Measurements from ENCODE around the gene RAB20.

The RAB20 gene

DNA sequence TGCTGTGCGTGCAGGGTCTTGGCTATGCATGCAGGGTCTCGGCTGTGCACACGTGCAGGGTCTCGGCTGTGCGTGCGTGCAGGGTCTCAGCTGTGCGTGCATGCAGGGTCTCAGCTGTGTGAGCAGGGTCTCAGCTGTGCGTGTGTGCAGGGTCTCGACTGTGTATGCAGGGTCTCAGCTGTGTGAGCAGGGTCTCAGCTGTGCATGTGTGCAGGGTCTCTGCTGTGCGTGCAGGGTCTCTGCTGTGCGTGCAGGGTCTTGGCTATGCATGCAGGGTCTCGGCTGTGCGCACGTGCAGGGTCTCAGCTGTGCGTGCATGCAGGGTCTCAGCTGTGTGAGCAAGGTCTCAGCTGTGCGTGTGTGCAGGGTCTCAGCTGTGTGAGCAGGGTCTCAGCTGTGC is 42.5 kb downstream of the RAB20 start:
- TF ChIP-seq, protein P1, sequence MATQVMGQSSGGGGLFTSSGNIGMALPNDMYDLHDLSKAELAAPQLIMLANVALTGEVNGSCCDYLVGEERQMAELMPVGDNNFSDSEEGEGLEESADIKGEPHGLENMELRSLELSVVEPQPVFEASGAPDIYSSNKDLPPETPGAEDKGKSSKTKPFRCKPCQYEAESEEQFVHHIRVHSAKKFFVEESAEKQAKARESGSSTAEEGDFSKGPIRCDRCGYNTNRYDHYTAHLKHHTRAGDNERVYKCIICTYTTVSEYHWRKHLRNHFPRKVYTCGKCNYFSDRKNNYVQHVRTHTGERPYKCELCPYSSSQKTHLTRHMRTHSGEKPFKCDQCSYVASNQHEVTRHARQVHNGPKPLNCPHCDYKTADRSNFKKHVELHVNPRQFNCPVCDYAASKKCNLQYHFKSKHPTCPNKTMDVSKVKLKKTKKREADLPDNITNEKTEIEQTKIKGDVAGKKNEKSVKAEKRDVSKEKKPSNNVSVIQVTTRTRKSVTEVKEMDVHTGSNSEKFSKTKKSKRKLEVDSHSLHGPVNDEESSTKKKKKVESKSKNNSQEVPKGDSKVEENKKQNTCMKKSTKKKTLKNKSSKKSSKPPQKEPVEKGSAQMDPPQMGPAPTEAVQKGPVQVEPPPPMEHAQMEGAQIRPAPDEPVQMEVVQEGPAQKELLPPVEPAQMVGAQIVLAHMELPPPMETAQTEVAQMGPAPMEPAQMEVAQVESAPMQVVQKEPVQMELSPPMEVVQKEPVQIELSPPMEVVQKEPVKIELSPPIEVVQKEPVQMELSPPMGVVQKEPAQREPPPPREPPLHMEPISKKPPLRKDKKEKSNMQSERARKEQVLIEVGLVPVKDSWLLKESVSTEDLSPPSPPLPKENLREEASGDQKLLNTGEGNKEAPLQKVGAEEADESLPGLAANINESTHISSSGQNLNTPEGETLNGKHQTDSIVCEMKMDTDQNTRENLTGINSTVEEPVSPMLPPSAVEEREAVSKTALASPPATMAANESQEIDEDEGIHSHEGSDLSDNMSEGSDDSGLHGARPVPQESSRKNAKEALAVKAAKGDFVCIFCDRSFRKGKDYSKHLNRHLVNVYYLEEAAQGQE (IDR thresholded peaks at IDR 0.05; ENCODE audit: insufficient replicate concordance, low read depth) = no peak
- TF ChIP-seq, protein P2, sequence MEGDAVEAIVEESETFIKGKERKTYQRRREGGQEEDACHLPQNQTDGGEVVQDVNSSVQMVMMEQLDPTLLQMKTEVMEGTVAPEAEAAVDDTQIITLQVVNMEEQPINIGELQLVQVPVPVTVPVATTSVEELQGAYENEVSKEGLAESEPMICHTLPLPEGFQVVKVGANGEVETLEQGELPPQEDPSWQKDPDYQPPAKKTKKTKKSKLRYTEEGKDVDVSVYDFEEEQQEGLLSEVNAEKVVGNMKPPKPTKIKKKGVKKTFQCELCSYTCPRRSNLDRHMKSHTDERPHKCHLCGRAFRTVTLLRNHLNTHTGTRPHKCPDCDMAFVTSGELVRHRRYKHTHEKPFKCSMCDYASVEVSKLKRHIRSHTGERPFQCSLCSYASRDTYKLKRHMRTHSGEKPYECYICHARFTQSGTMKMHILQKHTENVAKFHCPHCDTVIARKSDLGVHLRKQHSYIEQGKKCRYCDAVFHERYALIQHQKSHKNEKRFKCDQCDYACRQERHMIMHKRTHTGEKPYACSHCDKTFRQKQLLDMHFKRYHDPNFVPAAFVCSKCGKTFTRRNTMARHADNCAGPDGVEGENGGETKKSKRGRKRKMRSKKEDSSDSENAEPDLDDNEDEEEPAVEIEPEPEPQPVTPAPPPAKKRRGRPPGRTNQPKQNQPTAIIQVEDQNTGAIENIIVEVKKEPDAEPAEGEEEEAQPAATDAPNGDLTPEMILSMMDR (IDR thresholded peaks at IDR 0.05; ENCODE audit: insufficient read depth, low read length) = no peak
- TF ChIP-seq POLR2AphosphoS5 (IDR thresholded peaks at IDR 0.05; ENCODE audit: low read depth) (no peak), GABPA (IDR thresholded peaks at IDR 0.05; ENCODE audit: low read depth) (no peak), SPI1 (IDR thresholded peaks at IDR 0.05; ENCODE audit: borderline replicate concordance, low read depth) (no peak)
- Histone ChIP-seq H3K27ac (replicated peaks) (no peak overlapping the region), H3K27me3 (ENCODE audit: insufficient read depth, poor library complexity, severe bottlenecking) (no peaks in the 10 kb centered on the region), H3K4me3 (replicated peaks; ENCODE audit: insufficient read depth, low read length) (no peak overlapping the region)
- DNase-seq (ENCODE audit: low read depth in 1 of 2, low spot score in 1 of 2) = no peak

DNA sequence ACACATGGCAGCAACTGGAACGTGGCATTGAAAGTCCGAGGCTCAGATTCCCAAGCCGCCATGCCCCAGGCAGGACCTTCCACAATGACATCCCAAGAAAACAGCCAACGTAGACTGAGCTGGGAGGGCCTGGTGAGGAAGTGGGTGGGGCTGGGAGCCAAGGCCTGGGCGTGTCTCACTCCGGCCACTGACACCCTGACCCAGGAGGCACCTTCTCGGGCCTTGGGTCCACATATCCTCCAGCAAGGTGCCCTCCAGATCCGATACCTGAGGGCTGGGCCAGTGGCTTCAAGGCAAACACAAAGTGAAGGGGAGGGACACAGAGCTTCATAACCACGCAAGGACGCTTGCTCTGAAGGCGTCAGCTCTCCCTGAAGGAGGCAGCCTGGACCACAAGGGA is 43.0 kb downstream of the RAB20 start:
- Histone ChIP-seq H3K4me3 (replicated peaks; ENCODE audit: insufficient read depth, low read length) (no peak overlapping the region), H3K27ac (replicated peaks) (no peak overlapping the region), H3K27me3 (ENCODE audit: insufficient read depth, poor library complexity, severe bottlenecking) (no peaks in the 10 kb centered on the region)
- TF ChIP-seq SPI1 (IDR thresholded peaks at IDR 0.05; ENCODE audit: borderline replicate concordance, low read depth) = no peak
- TF ChIP-seq, protein P1 (IDR thresholded peaks at IDR 0.05; ENCODE audit: insufficient replicate concordance, low read depth) = no peak
- TF ChIP-seq, protein P2 (IDR thresholded peaks at IDR 0.05; ENCODE audit: insufficient read depth, low read length) = no peak
- no peak for TF ChIP-seq GABPA (IDR thresholded peaks at IDR 0.05; ENCODE audit: low read depth)
- TF ChIP-seq POLR2AphosphoS5 (IDR thresholded peaks at IDR 0.05; ENCODE audit: low read depth) = no peak
- no peak for DNase-seq (ENCODE audit: low read depth in 1 of 2, low spot score in 1 of 2)

DNA sequence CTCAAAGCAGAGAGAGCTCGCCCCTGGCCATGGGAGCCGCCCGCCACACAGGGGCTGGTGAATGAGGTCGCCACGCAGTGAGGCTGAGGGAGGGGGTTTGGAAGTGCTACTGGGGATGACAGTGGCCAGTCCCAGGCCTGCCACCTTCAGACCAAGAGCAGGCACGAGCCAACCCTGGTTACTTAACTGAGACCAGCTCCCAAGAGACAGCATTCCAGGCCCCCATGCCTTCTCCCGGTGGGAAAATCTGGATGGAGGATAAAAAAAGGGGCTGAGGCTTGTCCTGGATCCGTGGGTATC is 43.3 kb downstream of the RAB20 start:
- Histone ChIP-seq H3K4me3 (replicated peaks; ENCODE audit: insufficient read depth, low read length) (no peak overlapping the region), H3K27ac (replicated peaks) (no peak overlapping the region), H3K27me3 (ENCODE audit: insufficient read depth, poor library complexity, severe bottlenecking) (no peaks in the 10 kb centered on the region)
- no peak for DNase-seq (ENCODE audit: low read depth in 1 of 2, low spot score in 1 of 2)
- TF ChIP-seq, protein P1 (IDR thresholded peaks at IDR 0.05; ENCODE audit: insufficient replicate concordance, low read depth) = no peak
- TF ChIP-seq SPI1 (IDR thresholded peaks at IDR 0.05; ENCODE audit: borderline replicate concordance, low read depth) (no peak), POLR2AphosphoS5 (IDR thresholded peaks at IDR 0.05; ENCODE audit: low read depth) (no peak), GABPA (IDR thresholded peaks at IDR 0.05; ENCODE audit: low read depth) (no peak)
- TF ChIP-seq, protein P2 (IDR thresholded peaks at IDR 0.05; ENCODE audit: insufficient read depth, low read length) = no peak
